K562 (cell line): ENCODE data around the gene AKAP10. TPM values are rescaled to one million over a fixed set of nuclear protein-coding genes. Genes with fewer than 3 reads are reported as not detected.
"Not testable (repeated sequence)": the region's sequence is repeated elsewhere in the genome, so short reads cannot be mapped to it uniquely, and the experiment has no call there.

ENCODE experiments used
- ATAC-seq: fragments of 200-7000 bp; cut with Tn5 transposase; 3 replicates; pipeline ENCODE4 v1.9.1; 2020; ENCODE audit warnings: moderate library complexity
- BruUV-seq: library from RNA; stranded (reverse); fragments of 400-500 nt; replicated peaks from 2 replicates; lab custom pipeline; 2021; lab: Mats Ljungman, UMichigan
- CTCF ChIA-PET: fragments of 300-600 bp; formaldehyde crosslinking; extraction: SDS; loops from one replicate; lab custom pipeline; 2021; ENCODE audit warnings: low intra/inter-chr PET ratio; lab: Yijun Ruan, JAX
- POLR2A ChIA-PET: fragments of 300-600, 350-650 bp; sonication (Branson Sonifier 250); formaldehyde crosslinking; extraction: SDS; loops from one replicate; lab custom pipeline; 2021; ENCODE audit warnings: antibody characterized with exemption, inconsistent platforms; lab: Yijun Ruan, JAX
- DNase-seq, 4 experiments: peaks; one replicate each; pipeline versions ENCODE4 v3.0.0 to v3.0.0-alpha.2; 2011 to 2018; ENCODE audit warnings: low spot score in 3 of 4, mixed read lengths in 3 of 4; ENCODE audit errors: extremely low read depth in 1 of 4
- FAIRE-seq: peaks from 2 replicates; lab custom pipeline; 2011; peaks lifted over from hg19 to GRCh38; lab: Jason Lieb, UNC
- H2AFZ ChIP-seq: 2 replicates; pipeline ENCODE4 v1.6.0; 2011; ENCODE audit warnings: low read depth, low read length, control low read depth, inconsistent platforms
- H3K27ac ChIP-seq: fragments of 200-600 bp; 3 replicates; pipeline ENCODE4 v1.8.0; 2011; ENCODE audit warnings: low read depth, mild to moderate bottlenecking, control low read depth, inconsistent platforms, low read length, moderate library complexity, mixed read lengths; ENCODE audit errors: extremely low read depth
- H3K27me3 ChIP-seq, 2 experiments: fragments of 300-600 bp in 1 of 2; 2 replicates in 1 of 2; 3 replicates in 1 of 2; pipeline versions ENCODE4 v1.6.0 to v1.8.0; 2011; ENCODE audit warnings: inconsistent platforms in 2 of 2, low read length in 2 of 2, mild to moderate bottlenecking in 1 of 2, mixed read lengths in 1 of 2, moderate library complexity in 1 of 2; ENCODE audit not compliant: control insufficient read depth in 2 of 2, insufficient read depth in 2 of 2
- H3K36me3 ChIP-seq: fragments of 300-600 bp; 3 replicates; pipeline ENCODE4 v1.8.0; 2011; ENCODE audit warnings: mild to moderate bottlenecking, low read length, inconsistent platforms; ENCODE audit not compliant: control insufficient read depth, insufficient read depth
- H3K4me1 ChIP-seq, 2 experiments: fragments of 200-600 bp in 1 of 2; replicated peaks in 1 of 2; 2 replicates in 1 of 2; 3 replicates in 1 of 2; pipeline versions ENCODE4 v1.5.1 to v1.8.0; 2011; ENCODE audit warnings: inconsistent platforms in 2 of 2, low read length in 2 of 2, mild to moderate bottlenecking in 1 of 2, mixed read lengths in 1 of 2, moderate library complexity in 1 of 2; ENCODE audit not compliant: control insufficient read depth in 2 of 2, insufficient read depth in 2 of 2
- H3K4me2 ChIP-seq: 2 replicates; pipeline ENCODE4 v1.6.1; 2011; ENCODE audit warnings: low read length, control low read depth, inconsistent platforms, mixed read lengths; ENCODE audit not compliant: insufficient read depth
- H3K4me3 ChIP-seq: fragments of 200-600 bp; sonication (generic), shearing (Covaris generic); 2 replicates; pipeline ENCODE4 v1.5.1; 2016; ENCODE audit warnings: control low read depth, inconsistent platforms
- H3K79me2 ChIP-seq: fragments of 200-600 bp; 3 replicates; pipeline ENCODE4 v1.8.0; 2011; ENCODE audit warnings: low read length, inconsistent platforms; ENCODE audit not compliant: control insufficient read depth, insufficient read depth
- H3K9ac ChIP-seq, 2 experiments: 2 replicates each; pipeline versions ENCODE4 v1.6.0 to v1.6.1; 2011; ENCODE audit warnings: low read depth in 2 of 2, low read length in 2 of 2, control low read depth in 1 of 2, inconsistent platforms in 1 of 2, mild to moderate bottlenecking in 1 of 2, mixed read lengths in 1 of 2; ENCODE audit not compliant: insufficient read depth in 1 of 2
- H3K9me1 ChIP-seq: one replicate; pipeline ENCODE4 v1.6.0; 2011; ENCODE audit warnings: inconsistent platforms, mild to moderate bottlenecking, low read length, moderate library complexity; ENCODE audit not compliant: control insufficient read depth, insufficient read depth
- H3K9me3 ChIP-seq: replicated peaks from 2 replicates; pipeline ENCODE4 v1.5.1; 2011; ENCODE audit warnings: low read depth, low read length, inconsistent platforms; ENCODE audit not compliant: control insufficient read depth, insufficient read depth
- H4K20me1 ChIP-seq: replicated peaks from 2 replicates; pipeline ENCODE4 v1.6.1; 2011; ENCODE audit warnings: low read length, inconsistent platforms, mixed read lengths; ENCODE audit not compliant: control insufficient read depth, insufficient read depth
- ELK1 ChIP-seq: sonication (generic); formaldehyde crosslinking; IDR thresholded peaks from 2 replicates; pipeline ENCODE4 v1.8.1; 2022; ENCODE audit warnings: missing genetic modification reagents
- HMG20B ChIP-seq: fragments of 250-450 bp; sonication (Bioruptor Pico); IDR thresholded peaks from 2 replicates; pipeline ENCODE4 v1.5.0; 2021; ENCODE audit warnings: mild to moderate bottlenecking
- NFE2 ChIP-seq: IDR thresholded peaks from 2 replicates; pipeline ENCODE4 v1.6.1; 2014; ENCODE audit warnings: antibody characterized with exemption, low read depth
- SMAD3 ChIP-seq: fragments of 450-650 bp; formaldehyde crosslinking; conservative IDR thresholded peaks from 2 replicates; pipeline ENCODE4 v1.4.0; 2020; ENCODE audit warnings: mild to moderate bottlenecking
- ZBTB40 ChIP-seq, 2 experiments: fragments of 450-650 bp in 1 of 2; sonication (generic) in 1 of 2; formaldehyde crosslinking in 1 of 2; IDR thresholded peaks; 2 replicates each; pipeline versions ENCODE4 v1.7.1 to v1.9.0; 2016 to 2022; ENCODE audit warnings: inconsistent platforms in 1 of 2, mild to moderate bottlenecking in 1 of 2, missing genetic modification reagents in 1 of 2
- ZNF668 ChIP-seq: fragments of 250-450 bp; sonication (Bioruptor Pico); IDR thresholded peaks from 2 replicates; pipeline ENCODE4 v1.8.0; 2022; ENCODE audit warnings: mild to moderate bottlenecking, inconsistent platforms
- WGBS: fragments of 100-300 bp; shearing (Covaris generic); methylation state at CpG from one replicate; pipeline ENCODE4 v1.1.6; 2016; ENCODE audit warnings: low coverage, mixed read lengths; ENCODE audit not compliant: insufficient coverage; ENCODE audit errors: missing lambda C conversion rate; 5-methylcytosine and 5-hydroxymethylcytosine counted together
- in situ Hi-C: fragments of 300-500 bp; cut with MboI; formaldehyde crosslinking; loops from 4 replicates; pipeline ENCODE4 v1.15.0; 2018; ENCODE audit warnings: inconsistent platforms, mixed read lengths
- intact Hi-C: fragments of 100-400 bp; cut with micrococcal nuclease; formaldehyde crosslinking; loops from 2 replicates; pipeline ENCODE4 v1.14.2; 2022
- polyA plus RNA-seq, 8 experiments: library from polyadenylated mRNA; depleted of rRNA in 4 of 8; stranded (reverse) in 5 of 8; unstranded in 3 of 8; fragments of >200 nt; fragmentation: Nextera tagmentation in 2 of 8; fragmentation: Illumina TruSeq in 1 of 8; extraction: Ambion mirVana in 2 of 8; extraction: Trizol in 1 of 8; gene quantifications; 2 replicates each; pipeline versions ENCODE4 v1.2.1 to v1.2.3, GENCODE V29; 2011 to 2014; ENCODE audit warnings: inconsistent platforms in 1 of 8, missing spikeins in 1 of 8
- total RNA-seq, 7 experiments: library from RNA; depleted of rRNA in 6 of 7; stranded (reverse); fragments of >200 nt in 6 of 7; fragmentation: Illumina TruSeq in 2 of 7; extraction: Trizol in 2 of 7; gene quantifications; 2 replicates each; pipeline versions ENCODE4 v1.2.1 to v1.2.3, GENCODE V29; 2011 to 2021; ENCODE audit warnings: low replicate concordance in 1 of 7
- TF ChIP-seq, protein P1 (sequence below): sonication (generic); formaldehyde crosslinking; IDR thresholded peaks from 2 replicates; pipeline ENCODE4 v1.9.0; 2022; ENCODE audit warnings: mild to moderate bottlenecking, missing genetic modification reagents

The AKAP10 gene
- total and polyA plus RNA-seq, 9 of the 15 experiments (the other 6 are each of a cell fraction or from before 2014, with no cell fraction given) = 4.0 to 20.3 (median 8.2) TPM

GRCh38 chr17:19896679-19897078, 80.9 kb downstream of the AKAP10 start (continued):
- TF ChIP-seq ZBTB40 (IDR thresholded peaks at IDR 0.05) = no peak
- TF ChIP-seq ZBTB40 (CRISPR knock-in tag; IDR thresholded peaks at IDR 0.05) = no peak
- TF ChIP-seq SMAD3 (CRISPR knock-in tag) = no peak
- TF ChIP-seq, protein P1, sequence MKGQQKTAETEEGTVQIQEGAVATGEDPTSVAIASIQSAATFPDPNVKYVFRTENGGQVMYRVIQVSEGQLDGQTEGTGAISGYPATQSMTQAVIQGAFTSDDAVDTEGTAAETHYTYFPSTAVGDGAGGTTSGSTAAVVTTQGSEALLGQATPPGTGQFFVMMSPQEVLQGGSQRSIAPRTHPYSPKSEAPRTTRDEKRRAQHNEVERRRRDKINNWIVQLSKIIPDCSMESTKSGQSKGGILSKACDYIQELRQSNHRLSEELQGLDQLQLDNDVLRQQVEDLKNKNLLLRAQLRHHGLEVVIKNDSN (CRISPR knock-in tag) = no peak
- TF ChIP-seq HMG20B (CRISPR knock-in tag) = no peak
- TF ChIP-seq ELK1 (CRISPR knock-in tag) = no peak
- no peak for TF ChIP-seq ZNF668 (CRISPR knock-in tag)
- TF ChIP-seq NFE2 = no peak
- TF ChIP-seq, all 486 proteins: peak for 0

- H3K4me3 ChIP-seq, in situ Hi-C loops, H3K9me1 ChIP-seq, H3K27me3 ChIP-seq, ATAC-seq, H3K4me2 ChIP-seq, FAIRE-seq, intact Hi-C loops, H3K9ac ChIP-seq, H3K79me2 ChIP-seq, H4K20me1 ChIP-seq, H3K27ac ChIP-seq, POLR2A ChIA-PET, H3K9me3 ChIP-seq, H3K36me3 ChIP-seq, DNase-seq, H2AFZ ChIP-seq, H3K4me1 ChIP-seq, CTCF ChIA-PET, BruUV-seq: not testable (repeated sequence)
- 6% methylated on average over 5 of the region's 5 CpGs for WGBS
Observed at GRCh38 chr17:19890554-19890953, 87.1 kb downstream of the AKAP10 start.
